CD14-positive monocyte (primary cell): ENCODE data around the gene ALKAL2. TPM values are rescaled to one million over a fixed set of nuclear protein-coding genes. Genes with fewer than 3 reads are reported as not detected.

ENCODE experiments used
- DNase-seq, 3 donors: peaks; one replicate each; pipeline ENCODE4 v3.0.0-alpha.2; 2011 to 2022
- H2AFZ ChIP-seq: 2 replicates; pipeline ENCODE4 v1.6.0; 2012; ENCODE audit warnings: mild to moderate bottlenecking, low read depth, low read length, inconsistent platforms; ENCODE audit not compliant: insufficient read depth, poor library complexity, severe bottlenecking
- H3K27ac ChIP-seq, 2 donors: 1 replicate in 1 of 2; 2 replicates in 1 of 2; pipeline ENCODE4 v1.5.1; 2012 to 2013; ENCODE audit warnings: low read length in 2 of 2, control low read depth in 1 of 2, inconsistent platforms in 1 of 2, low read depth in 1 of 2, mild to moderate bottlenecking in 1 of 2
- H3K27me3 ChIP-seq, 2 donors: one replicate each; pipeline versions ENCODE4 v1.6.0 to v1.6.1; 2011 to 2013; ENCODE audit warnings: low read length in 2 of 2; ENCODE audit not compliant: control insufficient read depth in 2 of 2, insufficient read depth in 2 of 2
- H3K36me3 ChIP-seq, 2 donors: replicated peaks in 1 of 2; 1 replicate in 1 of 2; 2 replicates in 1 of 2; pipeline versions ENCODE4 v1.5.1 to v1.6.1; 2012 to 2013; ENCODE audit warnings: low read length in 2 of 2, control low read depth in 1 of 2, inconsistent platforms in 1 of 2, mild to moderate bottlenecking in 1 of 2; ENCODE audit not compliant: insufficient read depth in 2 of 2, control insufficient read depth in 1 of 2
- H3K4me1 ChIP-seq, 2 donors: 1 replicate in 1 of 2; 2 replicates in 1 of 2; pipeline versions ENCODE4 v1.5.1 to v1.6.1; 2012 to 2013; ENCODE audit warnings: low read length in 2 of 2, control low read depth in 1 of 2, inconsistent platforms in 1 of 2, mild to moderate bottlenecking in 1 of 2, moderate library complexity in 1 of 2; ENCODE audit not compliant: insufficient read depth in 2 of 2, control insufficient read depth in 1 of 2
- H3K4me2 ChIP-seq: replicated peaks from 2 replicates; pipeline ENCODE3; 2012; ENCODE audit warnings: low read length, moderate library complexity, mild to moderate bottlenecking; ENCODE audit not compliant: poor library complexity, severe bottlenecking; ENCODE audit errors: extremely low read depth
- H3K4me3 ChIP-seq, 3 experiments: fragments of 200-600 bp in 1 of 3; sonication (generic) in 1 of 3; replicated peaks in 1 of 3; 1 replicate in 2 of 3; 2 replicates in 1 of 3; pipeline ENCODE4 v1.5.1; 2011 to 2013; ENCODE audit warnings: low read length in 3 of 3, mild to moderate bottlenecking in 3 of 3, control low read depth in 2 of 3, low read depth in 2 of 3, inconsistent platforms in 1 of 3, moderate library complexity in 1 of 3
- H3K79me2 ChIP-seq: 2 replicates; pipeline ENCODE4 v1.6.0; 2012; ENCODE audit warnings: mild to moderate bottlenecking, control low read depth, inconsistent platforms, low read length, moderate library complexity; ENCODE audit not compliant: insufficient read depth
- H3K9ac ChIP-seq: 2 replicates; pipeline ENCODE4 v1.6.0; 2017; ENCODE audit warnings: low read length, mild to moderate bottlenecking; ENCODE audit not compliant: insufficient read depth, poor library complexity, severe bottlenecking
- H3K9me3 ChIP-seq, 2 donors: replicated peaks in 1 of 2; 1 replicate in 1 of 2; 2 replicates in 1 of 2; pipeline versions ENCODE4 v1.5.1 to v1.6.1; 2012 to 2013; ENCODE audit warnings: low read length in 2 of 2, control low read depth in 1 of 2; ENCODE audit not compliant: control insufficient read depth in 1 of 2, insufficient read depth in 1 of 2
- H4K20me1 ChIP-seq: 2 replicates; pipeline ENCODE4 v1.6.0; 2012; ENCODE audit warnings: mild to moderate bottlenecking, low read length, control low read depth, moderate library complexity; ENCODE audit not compliant: insufficient read depth
- H3K27ac Mint-ChIP-seq, 7 donors: one replicate each; pipeline ENCODE4 v1.8.0; 2020; ENCODE audit warnings: mild to moderate bottlenecking in 7 of 7, mixed read lengths in 7 of 7, moderate library complexity in 6 of 7, inconsistent platforms in 2 of 7
- H3K27me3 Mint-ChIP-seq, 3 donors: one replicate each; pipeline ENCODE4 v1.8.0; 2021 to 2022; ENCODE audit warnings: low read depth in 3 of 3, mild to moderate bottlenecking in 3 of 3, mixed read lengths in 3 of 3, moderate library complexity in 3 of 3, inconsistent platforms in 1 of 3
- H3K36me3 Mint-ChIP-seq, 2 donors: one replicate each; pipeline ENCODE4 v1.8.0; 2020; ENCODE audit warnings: mixed read lengths in 2 of 2, inconsistent platforms in 1 of 2, mild to moderate bottlenecking in 1 of 2
- H3K4me1 Mint-ChIP-seq: one replicate; pipeline ENCODE4 v1.8.0; 2020; ENCODE audit warnings: mild to moderate bottlenecking, mixed read lengths
- H3K4me3 Mint-ChIP-seq, 2 donors: one replicate each; pipeline ENCODE4 v1.8.0; 2020; ENCODE audit warnings: mild to moderate bottlenecking in 2 of 2, mixed read lengths in 2 of 2, moderate library complexity in 1 of 2
- H3K9me3 Mint-ChIP-seq, 7 donors: one replicate each; pipeline ENCODE4 v1.8.0; 2020 to 2022; ENCODE audit warnings: mixed read lengths in 7 of 7, mild to moderate bottlenecking in 6 of 7, moderate library complexity in 6 of 7, inconsistent platforms in 2 of 7
- CTCF ChIP-seq: fragments of 200-600 bp; IDR thresholded peaks from one replicate; pipeline ENCODE4 v1.8.0; 2022; ENCODE audit warnings: antibody characterized with exemption, mild to moderate bottlenecking
- WGBS: methylation state at CpG from one replicate; pipeline ENCODE4 v1.1.5; 2013; ENCODE audit warnings: missing lambda C conversion rate; ENCODE audit not compliant: insufficient coverage; 5-methylcytosine and 5-hydroxymethylcytosine counted together
- intact Hi-C, 2 donors: fragments of 100-400 bp; cut with micrococcal nuclease; formaldehyde crosslinking; loops; one replicate each; pipeline versions ENCODE4 v1.15.0 to v1.15.1; 2023
- polyA plus RNA-seq, 3 donors: library from polyadenylated mRNA; depleted of rRNA in 1 of 3; unstranded in 2 of 3; stranded (reverse) in 1 of 3; fragments of 300-500 nt in 2 of 3; fragments of >200 nt in 1 of 3; fragmentation: Illumina TruSeq in 2 of 3; gene quantifications; 1 replicate in 2 of 3; 2 replicates in 1 of 3; pipeline ENCODE4 v1.2.3, GENCODE V29; 2012 to 2021

The ALKAL2 gene
- polyA plus RNA-seq, 3 donors, result not detected

- Histone ChIP-seq H4K20me1 (no peaks in the 10 kb centered on the region), H3K36me3 (peaks cover 4 to 5% of the 10 kb centered on the region in 2 donors), H3K4me2 (no peak overlapping the region), H2AFZ (no peak overlapping the region), H3K79me2 (no peaks in the 10 kb centered on the region), H3K4me3 (no peak overlapping the region), H3K9ac (no peak overlapping the region), H3K4me1 (peaks cover 0 to 13% of the 10 kb centered on the region in 2 donors), H3K9me3 (peaks cover 0 to 20% of the 10 kb centered on the region in 2 donors), H3K27ac (no peak overlapping the region), H3K27me3 (peaks cover 41 to 59% of the 10 kb centered on the region in 2 donors)
- peaks cover 8% of the 10 kb centered on the region for H3K4me1 Mint-ChIP-seq
- H3K27me3 Mint-ChIP-seq, result peaks cover 40 to 60% (median 40%) of the 10 kb centered on the region in 3 donors
- H3K27ac Mint-ChIP-seq, result no peak overlapping the region
- TF ChIP-seq CTCF, result no peak
- H3K9me3 Mint-ChIP-seq, result peaks cover 0 to 5% (median 0%) of the 10 kb centered on the region in 7 donors
- H3K4me3 Mint-ChIP-seq, result peak overlapping the region in 1 of 2 donors; percentile 70
- DNase-seq, result no peak
- H3K36me3 Mint-ChIP-seq, result peaks cover 11 to 16% of the 10 kb centered on the region in 2 donors
- intact Hi-C loops, result loop anchor here in 1 of 2 donors (5.0 kb wide), 1 partner anchor 180 kb away; no protein-coding TSS in a partner anchor
- 22% methylated on average over 16 of the region's 20 CpGs for WGBS
Observed at GRCh38 chr2:286774-287392, 1.0 kb downstream of the ALKAL2 start.

- no peak overlapping the region for H2AFZ ChIP-seq
- intact Hi-C loops, result loop anchor here in 1 of 2 donors (5.0 kb wide), 1 partner anchor 179 kb away; no protein-coding TSS in a partner anchor
- Mint-ChIP-seq H3K36me3 (peaks cover 20 to 24% of the 10 kb centered on the region in 2 donors), H3K27ac (no peak overlapping the region), H3K4me3 (peak overlapping the region in 1 of 2 donors; percentile 62), H3K27me3 (peaks cover 39 to 57% (median 39%) of the 10 kb centered on the region in 3 donors), H3K4me1 (peaks cover 8% of the 10 kb centered on the region), H3K9me3 (peaks cover 0 to 5% (median 0%) of the 10 kb centered on the region in 7 donors)
- DNase-seq, result no peak
- H3K36me3 ChIP-seq, result peaks cover 12 to 13% of the 10 kb centered on the region in 2 donors
- H3K4me1 ChIP-seq, result peaks cover 0 to 13% of the 10 kb centered on the region in 2 donors
- H3K4me3 ChIP-seq, result no peak overlapping the region
- no peak overlapping the region for H3K4me2 ChIP-seq
- H3K27me3 ChIP-seq, result peaks cover 38 to 51% of the 10 kb centered on the region in 2 donors
- no peaks in the 10 kb centered on the region for H4K20me1 ChIP-seq
- no peak overlapping the region for H3K9ac ChIP-seq
- no peak for TF ChIP-seq CTCF
- no peak overlapping the region for H3K27ac ChIP-seq
- no peaks in the 10 kb centered on the region for H3K79me2 ChIP-seq
- 100% methylated on average over 4 of the region's 6 CpGs for WGBS
- peaks cover 0 to 20% of the 10 kb centered on the region in 2 donors for H3K9me3 ChIP-seq
Observed at GRCh38 chr2:286035-286434, 1.9 kb downstream of the ALKAL2 start.
